ENCODE data around the gene GRHL3.

GRHL3 gene

GRCh38 chr1:24344090-24344742 is 25.1 kb downstream of the GRHL3 start:
- DNase-seq (ENCODE audit: low read depth): no peak
- no peak overlapping the region for H3K4me3 ChIP-seq (ENCODE audit: low read depth, low read length)
- in situ Hi-C loops (cut with HindIII; ENCODE audit: low sequenced_read_pairs): no loop called here
- TF ChIP-seq CTCF (IDR thresholded peaks at IDR 0.05; ENCODE audit: low read depth, low read length, missing control alignments): no peak

- no peak for DNase-seq (ENCODE audit: low read depth)
- TF ChIP-seq CTCF (IDR thresholded peaks at IDR 0.05; ENCODE audit: low read depth, low read length, missing control alignments): no peak
- in situ Hi-C loops (cut with HindIII; ENCODE audit: low sequenced_read_pairs): no loop called here
These were observed 26.2 kb downstream of the GRHL3 start for GRCh38 chr1:24345334-24345733.

DNA sequence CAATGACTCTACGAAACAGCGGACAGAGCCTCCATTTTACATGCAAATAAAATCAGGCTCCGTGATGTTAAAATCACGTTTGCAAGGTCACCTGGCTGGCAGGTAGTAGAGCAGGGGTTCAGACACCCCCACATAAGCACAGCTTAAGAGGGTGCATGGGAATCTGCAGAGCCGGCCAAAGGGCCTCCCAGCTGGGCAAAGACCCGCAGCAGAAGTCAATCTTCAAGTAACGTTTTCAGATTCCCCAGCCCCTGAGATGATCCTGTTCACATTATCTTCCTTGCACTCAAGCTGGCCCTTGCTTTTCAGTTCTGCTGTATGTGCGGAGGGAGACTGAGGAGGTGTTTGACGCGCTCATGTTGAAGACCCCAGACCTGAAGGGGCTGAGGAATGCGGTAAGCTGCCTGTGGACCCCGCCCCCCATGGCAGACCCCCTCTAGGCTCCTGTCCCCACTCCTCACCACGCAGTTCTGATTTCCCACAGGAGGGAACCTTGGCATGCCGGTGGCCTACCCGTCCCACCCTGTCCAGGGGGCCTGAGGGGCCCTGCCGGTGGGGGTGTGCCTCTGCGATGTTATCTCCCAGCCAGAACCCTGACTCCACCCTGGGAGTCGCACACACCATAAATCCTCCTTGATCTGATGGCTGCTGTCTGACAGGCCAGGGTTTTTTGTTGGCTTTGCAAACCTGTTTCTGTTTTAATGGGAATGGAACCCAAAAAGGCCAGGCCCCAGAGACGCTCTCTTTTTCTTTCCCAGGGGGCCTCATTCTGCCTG is 28.2 kb downstream of the GRHL3 start:
- DNase-seq (ENCODE audit: low read depth): no peak
- no peak overlapping the region for H3K4me3 ChIP-seq (ENCODE audit: low read depth, low read length)
- no peak for TF ChIP-seq CTCF (IDR thresholded peaks at IDR 0.05; ENCODE audit: low read depth, low read length, missing control alignments)
- in situ Hi-C loops (cut with HindIII; ENCODE audit: low sequenced_read_pairs): no loop called here

More at GRCh38 chr1:24345334-24345733, 26.2 kb downstream of the GRHL3 start:
- no peak overlapping the region for H3K4me3 ChIP-seq (ENCODE audit: low read depth, low read length)

DNA sequence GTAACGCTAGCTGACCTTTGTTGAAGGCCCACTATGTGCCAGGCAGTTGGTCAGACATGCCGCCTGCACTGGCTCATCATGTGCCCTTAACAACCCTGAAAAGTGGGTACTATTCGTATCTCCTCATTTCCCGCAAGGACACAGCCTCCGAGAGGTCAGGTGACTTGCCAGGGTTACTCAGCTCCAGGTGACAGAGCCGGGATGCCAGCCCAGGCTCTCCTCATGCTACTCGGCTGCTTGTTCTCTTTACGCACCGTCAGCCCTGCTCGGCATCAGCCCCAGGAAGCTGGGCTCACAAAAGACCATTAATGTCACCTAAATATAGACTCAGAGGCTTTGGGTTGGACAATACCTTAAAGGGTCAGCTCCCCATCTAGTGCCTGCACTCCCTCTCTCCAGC is 29.0 kb downstream of the GRHL3 start:
- no peak for DNase-seq (ENCODE audit: low read depth)
- no peak for TF ChIP-seq CTCF (IDR thresholded peaks at IDR 0.05; ENCODE audit: low read depth, low read length, missing control alignments)
- in situ Hi-C loops (cut with HindIII; ENCODE audit: low sequenced_read_pairs): no loop called here
- no peak overlapping the region for H3K4me3 ChIP-seq (ENCODE audit: low read depth, low read length)

GRCh38 chr1:24349891-24350290 is 30.7 kb downstream of the GRHL3 start:
- H3K4me3 ChIP-seq (ENCODE audit: low read depth, low read length): no peak overlapping the region
- no peak for TF ChIP-seq CTCF (IDR thresholded peaks at IDR 0.05; ENCODE audit: low read depth, low read length, missing control alignments)
- in situ Hi-C loops (cut with HindIII; ENCODE audit: low sequenced_read_pairs): no loop called here
- no peak for DNase-seq (ENCODE audit: low read depth)

DNA sequence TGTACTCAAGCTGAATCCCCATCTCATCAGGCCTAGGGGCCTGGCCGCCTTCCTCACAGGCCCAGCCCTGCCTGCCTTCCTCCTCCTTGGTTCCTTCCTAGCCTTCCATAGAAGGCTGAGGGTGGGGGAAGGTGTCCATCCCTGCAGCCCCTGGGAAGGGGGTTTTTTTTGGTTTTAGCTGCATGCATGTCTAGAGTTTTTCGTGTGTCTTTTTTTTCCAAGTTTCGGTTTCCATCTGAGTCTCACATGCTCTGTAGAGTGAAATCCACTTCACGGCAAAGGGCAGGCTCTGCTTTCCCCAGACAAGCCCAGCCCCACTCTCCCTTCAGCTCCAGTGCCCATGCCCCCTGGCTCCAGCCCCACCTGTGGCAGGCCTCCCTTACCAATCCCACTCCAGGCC is 32.1 kb downstream of the GRHL3 start:
- in situ Hi-C loops (cut with HindIII; ENCODE audit: low sequenced_read_pairs): no loop called here
- no peak for TF ChIP-seq CTCF (IDR thresholded peaks at IDR 0.05; ENCODE audit: low read depth, low read length, missing control alignments)
- DNase-seq (ENCODE audit: low read depth): no peak
- H3K4me3 ChIP-seq (ENCODE audit: low read depth, low read length): no peak overlapping the region
